Measurements from ENCODE around the gene SCN4A.
"Not testable (repeated sequence)": the region's sequence is repeated elsewhere in the genome, so short reads cannot be mapped to it uniquely, and the experiment has no call there.

SCN4A gene

GRCh38 chr17:63914471-63914870 lies 58.2 kb downstream of the SCN4A start:
- Histone ChIP-seq H3K9me3 (ENCODE audit: control insufficient read depth, insufficient read depth, low read length) (no peaks in the 10 kb centered on the region), H3K4me3 (ENCODE audit: low read depth, low read length) (no peak overlapping the region), H3K27me3 (ENCODE audit: control insufficient read depth, insufficient read depth, low read length) (peaks cover 20% of the 10 kb centered on the region), H3K36me3 (ENCODE audit: control insufficient read depth, insufficient read depth, low read length) (peaks cover 2% of the 10 kb centered on the region), H3K9ac (ENCODE audit: low read depth, low read length) (no peak overlapping the region), H3K4me1 (ENCODE audit: control insufficient read depth, insufficient read depth, low read length) (peaks cover 2% of the 10 kb centered on the region)

- peaks cover 9% of the 10 kb centered on the region for H3K27me3 ChIP-seq (ENCODE audit: control insufficient read depth, insufficient read depth, low read length)
- no peak overlapping the region for H3K9ac ChIP-seq (ENCODE audit: low read depth, low read length)
- H3K4me3 ChIP-seq (ENCODE audit: low read depth, low read length): no peak overlapping the region
- H3K9me3 ChIP-seq (ENCODE audit: control insufficient read depth, insufficient read depth, low read length): no peaks in the 10 kb centered on the region
- no peaks in the 10 kb centered on the region for H3K36me3 ChIP-seq (ENCODE audit: control insufficient read depth, insufficient read depth, low read length)
- H3K4me1 ChIP-seq (ENCODE audit: control insufficient read depth, insufficient read depth, low read length): peaks cover 8% of the 10 kb centered on the region
These were observed 61.0 kb downstream of the SCN4A start for GRCh38 chr17:63911657-63912100.

- Histone ChIP-seq H3K4me1 (ENCODE audit: control insufficient read depth, insufficient read depth, low read length) (peaks cover 8% of the 10 kb centered on the region), H3K9ac (ENCODE audit: low read depth, low read length) (no peak within 1 kb of the TSS), H3K9me3 (ENCODE audit: control insufficient read depth, insufficient read depth, low read length) (no peaks in the 10 kb centered on the region), H3K36me3 (ENCODE audit: control insufficient read depth, insufficient read depth, low read length) (no peaks in the 10 kb centered on the region), H3K27me3 (ENCODE audit: control insufficient read depth, insufficient read depth, low read length) (peaks cover 7% of the 10 kb centered on the region), H3K4me3 (ENCODE audit: low read depth, low read length) (no peak within 1 kb of the TSS)
These were observed 61.6 kb downstream of the SCN4A start, which contains the start of gene CSHL1 for GRCh38 chr17:63911041-63911635. CSHL1 (minus strand) TSS chr17:63911258; CDS start chr17:63911196, 62 bp downstream.

- Histone ChIP-seq H3K27me3 (ENCODE audit: control insufficient read depth, insufficient read depth, low read length) (peaks cover 7% of the 10 kb centered on the region), H3K9ac (ENCODE audit: low read depth, low read length) (no peak overlapping the region), H3K4me3 (ENCODE audit: low read depth, low read length) (no peak overlapping the region), H3K9me3 (ENCODE audit: control insufficient read depth, insufficient read depth, low read length) (no peaks in the 10 kb centered on the region), H3K4me1 (ENCODE audit: control insufficient read depth, insufficient read depth, low read length) (peaks cover 8% of the 10 kb centered on the region), H3K36me3 (ENCODE audit: control insufficient read depth, insufficient read depth, low read length) (no peaks in the 10 kb centered on the region)
These were observed 62.6 kb downstream of the SCN4A start for GRCh38 chr17:63910096-63910495.

- H3K9me3 ChIP-seq (ENCODE audit: control insufficient read depth, insufficient read depth, low read length); H3K36me3 ChIP-seq (ENCODE audit: control insufficient read depth, insufficient read depth, low read length); H3K4me3 ChIP-seq (ENCODE audit: low read depth, low read length); H3K4me1 ChIP-seq (ENCODE audit: control insufficient read depth, insufficient read depth, low read length); H3K9ac ChIP-seq (ENCODE audit: low read depth, low read length); H3K27me3 ChIP-seq (ENCODE audit: control insufficient read depth, insufficient read depth, low read length): not testable (repeated sequence)
These were observed 63.1 kb downstream of the SCN4A start for GRCh38 chr17:63909586-63909985.

- H3K9me3 ChIP-seq (ENCODE audit: control insufficient read depth, insufficient read depth, low read length); H3K27me3 ChIP-seq (ENCODE audit: control insufficient read depth, insufficient read depth, low read length); H3K36me3 ChIP-seq (ENCODE audit: control insufficient read depth, insufficient read depth, low read length); H3K9ac ChIP-seq (ENCODE audit: low read depth, low read length); H3K4me3 ChIP-seq (ENCODE audit: low read depth, low read length); H3K4me1 ChIP-seq (ENCODE audit: control insufficient read depth, insufficient read depth, low read length): not testable (repeated sequence)
These were observed 65.4 kb downstream of the SCN4A start for GRCh38 chr17:63907161-63907778.

- not testable (repeated sequence) for H3K9me3 ChIP-seq (ENCODE audit: control insufficient read depth, insufficient read depth, low read length); H3K4me1 ChIP-seq (ENCODE audit: control insufficient read depth, insufficient read depth, low read length); H3K36me3 ChIP-seq (ENCODE audit: control insufficient read depth, insufficient read depth, low read length); H3K9ac ChIP-seq (ENCODE audit: low read depth, low read length); H3K27me3 ChIP-seq (ENCODE audit: control insufficient read depth, insufficient read depth, low read length); H3K4me3 ChIP-seq (ENCODE audit: low read depth, low read length)
These were observed 67.9 kb downstream of the SCN4A start for GRCh38 chr17:63904796-63905195.

GRCh38 chr17:63903787-63904201 lies 68.9 kb downstream of the SCN4A start:
- not testable (repeated sequence) for H3K27me3 ChIP-seq (ENCODE audit: control insufficient read depth, insufficient read depth, low read length); H3K9me3 ChIP-seq (ENCODE audit: control insufficient read depth, insufficient read depth, low read length); H3K4me1 ChIP-seq (ENCODE audit: control insufficient read depth, insufficient read depth, low read length); H3K36me3 ChIP-seq (ENCODE audit: control insufficient read depth, insufficient read depth, low read length); H3K4me3 ChIP-seq (ENCODE audit: low read depth, low read length); H3K9ac ChIP-seq (ENCODE audit: low read depth, low read length)

- H3K4me1 ChIP-seq (ENCODE audit: control insufficient read depth, insufficient read depth, low read length); H3K36me3 ChIP-seq (ENCODE audit: control insufficient read depth, insufficient read depth, low read length); H3K9me3 ChIP-seq (ENCODE audit: control insufficient read depth, insufficient read depth, low read length); H3K27me3 ChIP-seq (ENCODE audit: control insufficient read depth, insufficient read depth, low read length); H3K4me3 ChIP-seq (ENCODE audit: low read depth, low read length); H3K9ac ChIP-seq (ENCODE audit: low read depth, low read length): not testable (repeated sequence)
These were observed 70.7 kb downstream of the SCN4A start for GRCh38 chr17:63901971-63902370.

- H3K4me3 ChIP-seq (ENCODE audit: low read depth, low read length); H3K27me3 ChIP-seq (ENCODE audit: control insufficient read depth, insufficient read depth, low read length); H3K36me3 ChIP-seq (ENCODE audit: control insufficient read depth, insufficient read depth, low read length); H3K9ac ChIP-seq (ENCODE audit: low read depth, low read length); H3K9me3 ChIP-seq (ENCODE audit: control insufficient read depth, insufficient read depth, low read length); H3K4me1 ChIP-seq (ENCODE audit: control insufficient read depth, insufficient read depth, low read length): not testable (repeated sequence)
These were observed 73.6 kb downstream of the SCN4A start for GRCh38 chr17:63898899-63899798.

- H3K9me3 ChIP-seq (ENCODE audit: control insufficient read depth, insufficient read depth, low read length); H3K4me3 ChIP-seq (ENCODE audit: low read depth, low read length); H3K27me3 ChIP-seq (ENCODE audit: control insufficient read depth, insufficient read depth, low read length); H3K9ac ChIP-seq (ENCODE audit: low read depth, low read length); H3K36me3 ChIP-seq (ENCODE audit: control insufficient read depth, insufficient read depth, low read length); H3K4me1 ChIP-seq (ENCODE audit: control insufficient read depth, insufficient read depth, low read length): not testable (repeated sequence)
These were observed 76.0 kb downstream of the SCN4A start, which contains the start of gene CSH1 for GRCh38 chr17:63896524-63897354. CSH1 (minus strand) TSS chr17:63896574; CDS start chr17:63896511, 63 bp downstream.
